Upper lobe of left lung (tissue), 6 donors: ENCODE results near the gene FMNL2. TPM values are rescaled to one million over a fixed set of nuclear protein-coding genes. Genes with fewer than 3 reads are reported as not detected.
"Not testable (repeated sequence)": the region's sequence is repeated elsewhere in the genome, so short reads cannot be mapped to it uniquely, and the experiment has no call there.

Experiments
- ATAC-seq, 2 donors: fragments of 200-7000 bp; cut with Tn5 transposase; one replicate each; pipeline ENCODE4 v1.9.1; 2022; ENCODE audit warnings: mild to moderate bottlenecking in 2 of 2, moderate library complexity in 2 of 2; ENCODE audit not compliant: low FRiP score in 2 of 2
- DNase-seq, 2 donors: peaks; one replicate each; pipeline ENCODE4 v3.0.0-alpha.2; 2019 to 2020
- H3K27ac ChIP-seq, 4 donors: fragments of 200-600 bp; sonication (generic); one replicate each; pipeline ENCODE4 v1.5.1; 2016 to 2019
- H3K27me3 ChIP-seq, 4 donors: fragments of 200-600 bp; sonication (generic); one replicate each; pipeline ENCODE4 v1.5.1; 2017 to 2019
- H3K36me3 ChIP-seq, 4 donors: fragments of 200-600 bp; sonication (generic); one replicate each; pipeline ENCODE4 v1.5.1; 2016 to 2019
- H3K4me1 ChIP-seq, 4 donors: fragments of 200-600 bp; sonication (generic); one replicate each; pipeline ENCODE4 v1.5.1; 2018 to 2019
- H3K4me3 ChIP-seq, 4 donors: fragments of 200-600 bp; sonication (generic); one replicate each; pipeline ENCODE4 v1.5.1; 2017 to 2019; ENCODE audit warnings: mild to moderate bottlenecking in 2 of 4, moderate library complexity in 1 of 4
- H3K9me3 ChIP-seq, 4 donors: fragments of 200-600 bp; sonication (generic); one replicate each; pipeline ENCODE4 v1.5.1; 2018 to 2019
- EP300 ChIP-seq, 4 donors: sonication (generic); formaldehyde crosslinking; IDR thresholded peaks; one replicate each; pipeline ENCODE4 v1.5.1; 2017; ENCODE audit warnings: antibody characterized with exemption in 4 of 4, control low read depth in 2 of 4
- POLR2A ChIP-seq, 4 donors: fragments of 450-650 bp; IDR thresholded peaks; one replicate each; pipeline ENCODE4 v1.5.1; 2016 to 2017; ENCODE audit warnings: antibody characterized with exemption in 4 of 4, mild to moderate bottlenecking in 2 of 4
- POLR2AphosphoS5 ChIP-seq, 2 donors: sonication (generic); formaldehyde crosslinking; IDR thresholded peaks; one replicate each; pipeline ENCODE4 v1.5.1; 2017; ENCODE audit warnings: antibody characterized with exemption in 2 of 2
- WGBS, 2 donors: methylation state at CpG; one replicate each; pipeline ENCODE4 v1.1.5; 2017 to 2018; 5-methylcytosine and 5-hydroxymethylcytosine counted together
- total RNA-seq, 6 donors: library from RNA; depleted of rRNA in 4 of 6; stranded (reverse); fragments of >200 nt in 4 of 6; gene quantifications; one replicate each; pipeline versions ENCODE4 v1.1.0 to v1.2.1, GENCODE V29; 2016 to 2021
- TF ChIP-seq, protein P1 (sequence below), 6 experiments: fragments of 450-650 bp in 4 of 6; fragments of 200-600 bp in 2 of 6; sonication (generic) in 2 of 6; IDR thresholded peaks; one replicate each; pipeline ENCODE4 v1.5.1; 2016 to 2019; ENCODE audit warnings: antibody characterized with exemption in 6 of 6
- donor health status: DM: no; HTN: no; CAD: no; lungs with moderate emphysema.
- donor health status: DM: no; HTN: yes; CAD: no; lungs with severe emphysema.

FMNL2 gene
- total RNA-seq, 6 donors from 2014 or later = 49.9 to 160 (median 66.9) TPM

DNA sequence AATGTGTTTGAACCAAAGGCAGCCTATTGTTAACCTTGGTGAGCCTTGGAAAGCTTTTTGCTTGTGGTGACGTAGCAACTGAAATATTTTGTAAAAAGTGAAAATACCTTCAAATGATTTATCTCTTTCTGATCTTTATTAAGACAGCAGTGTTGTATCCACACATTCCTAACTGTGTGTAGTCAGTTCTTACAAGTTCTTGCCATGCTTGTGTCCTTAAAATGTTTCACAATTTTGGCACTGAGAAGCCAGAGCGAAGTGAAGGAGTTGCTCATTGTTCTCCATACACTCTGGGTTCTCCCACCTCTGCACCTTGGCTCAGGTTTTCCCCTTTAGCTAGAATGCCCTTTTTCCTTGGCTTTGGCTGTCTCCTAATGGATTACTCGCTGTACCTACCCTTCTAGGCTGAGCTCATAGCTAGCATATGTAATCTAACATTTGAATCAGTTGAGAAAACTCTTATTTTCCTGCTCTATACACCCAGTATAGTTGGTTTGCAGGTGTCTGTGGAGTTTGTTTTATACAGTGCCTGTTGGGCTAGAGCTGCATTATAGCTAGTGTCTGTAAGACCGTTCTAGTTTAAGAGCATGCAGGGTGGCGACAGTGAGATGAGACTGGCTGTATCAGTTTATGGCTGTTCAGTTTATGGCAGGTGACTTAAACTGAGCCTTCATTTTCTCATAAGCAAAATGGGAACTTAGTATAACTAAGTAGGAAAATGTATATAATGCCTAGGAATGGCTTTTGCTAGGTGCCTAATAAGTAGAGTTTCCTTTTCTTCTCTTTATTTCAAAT, 45.5 kb downstream of the FMNL2 start:
- ATAC-seq (no peak), DNase-seq (no peak)
- Histone ChIP-seq H3K4me3 (no peak overlapping the region), H3K9me3 (no peaks in the 10 kb centered on the region), H3K36me3 (no peaks in the 10 kb centered on the region), H3K27ac (no peak overlapping the region), H3K4me1 (peaks cover 0 to 16% (median 2%) of the 10 kb centered on the region in 4 donors), H3K27me3 (no peaks in the 10 kb centered on the region)
- WGBS, 2 donors = 70 to 76% methylated on average over 5 of the region's 5 CpGs
- TF ChIP-seq POLR2A (IDR thresholded peaks at IDR 0.05) = no peak

DNA sequence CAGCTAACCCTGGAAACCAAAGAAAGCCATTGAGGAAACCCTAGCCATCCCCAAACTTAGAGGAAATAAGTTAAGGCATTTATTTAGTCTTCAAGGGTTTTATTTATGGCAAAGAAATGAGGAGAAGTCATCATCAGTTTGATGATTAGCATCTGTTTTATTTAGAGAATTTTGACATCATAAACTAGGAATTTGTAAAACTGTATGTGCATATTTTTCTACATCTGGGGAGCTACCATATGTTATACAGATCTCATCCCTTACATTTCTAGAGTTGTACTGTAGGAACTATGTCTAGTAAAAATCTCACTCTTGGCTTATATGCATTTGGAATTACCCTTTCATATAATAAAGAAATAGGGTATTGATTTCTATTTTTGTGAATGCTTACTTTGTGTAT, 48.7 kb downstream of the FMNL2 start:
- TF ChIP-seq EP300 (IDR thresholded peaks at IDR 0.05) (no peak), POLR2A (IDR thresholded peaks at IDR 0.05) (no peak), POLR2AphosphoS5 (IDR thresholded peaks at IDR 0.05) (no peak)
- TF ChIP-seq, protein P1, sequence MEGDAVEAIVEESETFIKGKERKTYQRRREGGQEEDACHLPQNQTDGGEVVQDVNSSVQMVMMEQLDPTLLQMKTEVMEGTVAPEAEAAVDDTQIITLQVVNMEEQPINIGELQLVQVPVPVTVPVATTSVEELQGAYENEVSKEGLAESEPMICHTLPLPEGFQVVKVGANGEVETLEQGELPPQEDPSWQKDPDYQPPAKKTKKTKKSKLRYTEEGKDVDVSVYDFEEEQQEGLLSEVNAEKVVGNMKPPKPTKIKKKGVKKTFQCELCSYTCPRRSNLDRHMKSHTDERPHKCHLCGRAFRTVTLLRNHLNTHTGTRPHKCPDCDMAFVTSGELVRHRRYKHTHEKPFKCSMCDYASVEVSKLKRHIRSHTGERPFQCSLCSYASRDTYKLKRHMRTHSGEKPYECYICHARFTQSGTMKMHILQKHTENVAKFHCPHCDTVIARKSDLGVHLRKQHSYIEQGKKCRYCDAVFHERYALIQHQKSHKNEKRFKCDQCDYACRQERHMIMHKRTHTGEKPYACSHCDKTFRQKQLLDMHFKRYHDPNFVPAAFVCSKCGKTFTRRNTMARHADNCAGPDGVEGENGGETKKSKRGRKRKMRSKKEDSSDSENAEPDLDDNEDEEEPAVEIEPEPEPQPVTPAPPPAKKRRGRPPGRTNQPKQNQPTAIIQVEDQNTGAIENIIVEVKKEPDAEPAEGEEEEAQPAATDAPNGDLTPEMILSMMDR (IDR thresholded peaks at IDR 0.05) = no peak
- Histone ChIP-seq H3K9me3 (no peaks in the 10 kb centered on the region), H3K36me3 (no peaks in the 10 kb centered on the region), H3K4me3 (no peak overlapping the region), H3K4me1 (peaks cover 0 to 4% (median 0%) of the 10 kb centered on the region in 4 donors), H3K27me3 (no peaks in the 10 kb centered on the region), H3K27ac (no peak overlapping the region)
- DNase-seq (no peak), ATAC-seq (no peak)

DNA sequence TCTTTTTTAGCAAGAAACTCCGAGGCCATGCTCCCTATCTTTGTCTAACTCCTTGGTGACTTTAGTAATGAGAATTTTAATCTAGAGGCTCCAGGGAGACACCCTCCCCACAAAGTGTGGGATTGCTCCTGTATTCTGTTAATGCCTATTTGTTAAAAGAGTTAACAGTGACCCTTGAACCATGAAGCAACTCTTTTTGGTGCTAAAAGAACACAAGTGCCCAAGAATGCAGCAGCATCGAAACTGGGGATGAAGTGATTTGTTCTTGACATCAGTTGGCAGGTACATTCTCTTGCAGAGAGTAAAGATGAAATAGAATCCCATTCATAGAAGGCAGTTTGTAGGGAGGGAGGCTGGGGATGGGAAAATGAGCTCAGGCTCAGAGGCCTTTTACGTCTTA, 50.0 kb downstream of the FMNL2 start:
- WGBS, 2 donors = 87% methylated on average over 3 of the region's 3 CpGs
- TF ChIP-seq EP300 (IDR thresholded peaks at IDR 0.05) = no peak
- Histone ChIP-seq H3K4me1 (no peaks in the 10 kb centered on the region), H3K4me3 (no peak overlapping the region), H3K27ac (no peak overlapping the region), H3K9me3 (no peaks in the 10 kb centered on the region), H3K36me3 (no peaks in the 10 kb centered on the region), H3K27me3 (no peaks in the 10 kb centered on the region)
- DNase-seq (no peak), ATAC-seq (no peak)

DNA sequence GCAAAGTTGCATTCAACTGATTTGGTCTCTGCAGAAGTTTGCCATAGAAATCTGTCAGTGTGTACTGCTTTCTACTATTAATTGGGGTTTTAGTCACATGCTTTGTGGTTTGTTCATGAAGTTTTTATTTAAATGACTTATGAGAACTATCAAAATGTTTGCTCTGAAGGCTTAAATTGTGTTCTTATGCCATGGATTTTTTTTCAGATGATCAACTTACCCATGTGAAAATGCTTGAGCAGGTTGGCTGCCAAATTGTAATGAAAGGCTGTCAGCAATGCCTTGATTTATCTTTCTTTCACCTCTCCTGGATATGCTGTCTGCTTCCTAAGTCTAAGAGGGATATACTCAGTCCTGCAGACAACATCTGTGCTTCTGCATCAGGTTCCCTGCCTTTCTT, 50.7 kb downstream of the FMNL2 start:
- TF ChIP-seq POLR2AphosphoS5 (IDR thresholded peaks at IDR 0.05) (no peak), POLR2A (IDR thresholded peaks at IDR 0.05) (no peak), EP300 (IDR thresholded peaks at IDR 0.05) (no peak)
- TF ChIP-seq, protein P1 (IDR thresholded peaks at IDR 0.05) = no peak
- DNase-seq = no peak
- Histone ChIP-seq H3K4me1 (no peaks in the 10 kb centered on the region), H3K27me3 (no peaks in the 10 kb centered on the region), H3K9me3 (no peaks in the 10 kb centered on the region), H3K4me3 (no peak overlapping the region), H3K27ac (no peak overlapping the region), H3K36me3 (no peaks in the 10 kb centered on the region)
- ATAC-seq = no peak

DNA sequence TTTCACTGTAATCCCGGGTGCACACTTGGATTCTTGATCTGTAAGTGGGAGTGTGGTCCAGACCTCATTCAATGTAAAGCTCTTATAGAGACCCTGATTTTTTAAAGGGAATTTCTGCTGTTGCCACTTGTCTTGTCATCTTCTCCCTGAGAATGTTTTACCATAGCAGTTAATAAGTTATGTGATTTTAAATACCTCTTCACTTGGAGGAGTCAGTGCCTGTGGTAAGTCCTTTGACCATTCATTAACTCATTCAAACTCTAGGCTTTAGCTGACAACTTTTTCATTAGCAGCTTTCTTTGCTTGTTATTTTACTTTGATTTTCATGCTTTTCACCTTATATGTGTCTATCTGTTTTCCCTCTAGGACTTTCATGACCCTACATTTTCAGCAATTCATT, 51.3 kb downstream of the FMNL2 start:
- ATAC-seq (no peak), DNase-seq (no peak)
- no peak overlapping the region for H3K27ac ChIP-seq
- no peaks in the 10 kb centered on the region for H3K27me3 ChIP-seq
- H3K9me3 ChIP-seq = no peaks in the 10 kb centered on the region
- TF ChIP-seq, protein P1 (IDR thresholded peaks at IDR 0.05) = no peak
- TF ChIP-seq EP300 (IDR thresholded peaks at IDR 0.05) (no peak), POLR2A (IDR thresholded peaks at IDR 0.05) (no peak), POLR2AphosphoS5 (IDR thresholded peaks at IDR 0.05) (no peak)
- H3K36me3 ChIP-seq = no peaks in the 10 kb centered on the region
- 73 to 92% methylated on average over 1 of the region's 1 CpG for WGBS, 2 donors
- H3K4me3 ChIP-seq = no peak overlapping the region
- H3K4me1 ChIP-seq = no peaks in the 10 kb centered on the region

DNA sequence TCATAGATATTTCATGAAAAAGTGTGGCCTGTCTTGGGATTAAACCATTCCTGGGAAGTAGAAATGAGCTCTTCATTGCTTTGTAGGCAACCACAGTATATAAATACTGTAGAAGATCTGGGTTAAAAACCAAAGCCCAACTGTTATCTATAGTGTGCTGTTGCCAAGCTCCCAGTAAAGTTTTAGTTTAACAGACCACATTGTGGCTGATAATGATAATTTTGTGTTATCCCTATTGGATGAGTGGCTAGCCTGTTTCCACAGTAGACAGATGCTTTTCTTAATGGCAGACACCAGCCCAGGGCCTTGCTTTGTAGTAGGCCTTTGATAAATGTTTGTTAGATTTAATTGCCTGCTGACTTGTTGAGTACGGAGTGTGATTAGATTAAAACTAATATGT, 52.1 kb downstream of the FMNL2 start:
- WGBS, 2 donors = 58 to 95% methylated on average over 1 of the region's 1 CpG

DNA sequence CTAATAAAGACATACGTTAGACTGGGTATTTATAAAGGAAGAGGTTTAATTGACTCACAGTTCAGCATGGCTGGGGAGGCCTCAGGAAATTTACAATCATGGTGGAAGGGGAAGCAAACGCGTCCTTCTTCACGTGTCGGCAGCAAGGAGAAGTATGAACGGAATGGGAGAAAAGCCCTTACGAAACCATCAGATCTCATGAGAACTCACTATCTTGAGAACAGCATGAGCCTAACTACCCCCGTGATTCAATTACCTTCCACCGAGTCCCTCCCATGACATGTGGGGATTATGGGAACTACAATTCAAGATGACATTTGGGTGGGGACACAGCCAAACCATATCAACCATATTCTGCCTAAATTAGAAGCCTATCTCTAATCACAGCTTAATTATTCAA, 53.3 kb downstream of the FMNL2 start:
- not testable (repeated sequence) for H3K9me3 ChIP-seq, H3K36me3 ChIP-seq, H3K4me1 ChIP-seq, H3K27ac ChIP-seq, H3K4me3 ChIP-seq, DNase-seq, H3K27me3 ChIP-seq
- ATAC-seq = peak in 1 of 2 donors; percentile 45
- WGBS, 2 donors = 82 to 88% methylated on average over 9 of the region's 9 CpGs

More for the DNA sequence above, 52.1 kb downstream of the FMNL2 start:
- DNase-seq (no peak), ATAC-seq (no peak)
- H3K36me3 ChIP-seq = no peaks in the 10 kb centered on the region
- no peak for TF ChIP-seq POLR2AphosphoS5 (IDR thresholded peaks at IDR 0.05)
- TF ChIP-seq EP300 (IDR thresholded peaks at IDR 0.05) = no peak
- no peak overlapping the region for H3K27ac ChIP-seq
- H3K4me1 ChIP-seq = no peaks in the 10 kb centered on the region
- H3K9me3 ChIP-seq = no peaks in the 10 kb centered on the region
- no peaks in the 10 kb centered on the region for H3K27me3 ChIP-seq
- no peak overlapping the region for H3K4me3 ChIP-seq
